Erythroblast (primary cell): ENCODE data around the gene SLC7A11.
A peak's percentile ranks its signal among the peaks of the same experiment; 100 is the strongest.
"Not testable (repeated sequence)": the region's sequence is repeated elsewhere in the genome, so short reads cannot be mapped to it uniquely, and the experiment has no call there.

Experiments
- DNase-seq, 2 experiments: peaks; one replicate each; lab custom pipeline; 2025; lab: John Stamatoyannopoulos, UW
- GATA1 ChIP-seq: IDR thresholded peaks from 2 replicates; pipeline ENCODE4 v1.6.1; 2011; ENCODE audit warnings: low read depth, mild to moderate bottlenecking, control low read depth, low read length, moderate library complexity
- POLR2A ChIP-seq: IDR thresholded peaks from 2 replicates; pipeline ENCODE4 v1.6.1; 2011; ENCODE audit warnings: mild to moderate bottlenecking, low read length

SLC7A11 gene

GRCh38 chr4:138259271-138259670, 17.1 kb upstream of the SLC7A11 start:
- no peak for TF ChIP-seq POLR2A
- no peak for TF ChIP-seq GATA1
- no peak for DNase-seq

DNA sequence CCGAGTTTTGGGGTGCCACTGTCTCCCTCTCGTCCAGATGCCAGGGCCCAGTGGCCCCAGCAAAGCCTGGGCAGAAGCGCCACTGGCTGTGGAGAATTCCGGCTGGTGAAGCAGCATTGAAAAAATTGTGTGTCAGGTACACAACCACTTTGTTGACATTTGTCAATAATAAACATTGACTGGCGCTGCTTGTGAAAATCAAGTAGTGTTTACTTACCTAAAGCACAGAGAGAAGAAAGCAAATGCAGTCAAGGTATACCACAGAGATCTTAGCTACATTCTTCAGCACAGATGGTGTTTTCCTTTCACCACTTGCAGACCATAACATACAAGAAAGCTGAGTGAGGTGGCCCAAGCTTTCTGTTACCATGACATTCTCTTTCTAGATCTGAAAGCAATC, 14.5 kb upstream of the SLC7A11 start:
- no peak for TF ChIP-seq GATA1
- no peak for TF ChIP-seq POLR2A
- no peak for DNase-seq

DNA sequence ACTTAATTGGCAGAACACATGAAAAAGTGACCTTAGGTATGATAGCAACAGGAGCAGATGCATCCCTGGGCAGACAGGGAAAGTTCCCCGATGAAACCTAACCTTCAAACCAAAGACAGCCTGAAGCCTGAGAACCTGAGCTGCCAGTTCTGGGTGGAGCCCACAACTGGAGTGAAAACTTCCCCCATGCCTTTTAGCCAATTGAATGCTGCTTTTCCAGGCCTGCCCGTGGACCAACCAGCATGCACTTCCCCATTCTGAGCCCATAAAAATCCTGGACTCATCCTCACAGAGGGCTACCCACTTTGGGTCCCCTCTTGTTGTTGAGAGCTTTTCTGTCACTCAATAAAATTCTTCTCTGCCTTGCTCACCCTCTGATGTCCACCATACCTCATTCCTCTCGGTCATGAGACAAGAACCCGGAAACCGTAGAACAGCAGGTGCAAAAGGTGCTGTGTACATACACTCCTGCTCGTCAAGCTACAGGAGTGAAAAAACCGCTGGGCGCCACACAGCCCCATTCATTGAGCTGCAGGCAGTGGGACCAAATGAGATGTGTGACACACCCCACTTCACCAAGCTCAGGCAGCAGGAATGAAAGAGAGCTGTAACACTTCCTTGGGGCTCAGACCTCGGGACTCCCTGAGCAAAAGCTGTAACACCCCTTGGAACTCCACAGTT, 13.9 kb upstream of the SLC7A11 start:
- TF ChIP-seq GATA1, result no peak
- TF ChIP-seq POLR2A, result no peak
- no peak for DNase-seq

DNA sequence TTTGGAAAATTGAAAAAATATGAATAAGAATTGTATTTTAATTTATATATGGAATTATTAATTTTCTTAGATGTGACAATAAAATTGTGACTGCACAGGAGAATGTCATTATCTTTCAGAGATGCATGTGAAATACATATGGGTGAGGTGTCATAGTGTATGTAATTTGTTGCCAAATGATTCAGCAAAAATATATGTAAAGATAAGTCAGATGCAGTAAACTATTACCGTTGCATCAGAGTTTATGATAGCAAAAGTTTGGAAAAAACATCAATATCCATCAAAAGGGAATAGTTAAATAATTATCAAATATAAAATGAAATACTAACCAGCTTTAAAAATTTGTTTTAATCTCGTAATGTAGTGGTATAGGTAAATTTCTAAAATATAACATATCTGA, 10.4 kb upstream of the SLC7A11 start:
- peak; percentile 66 to 70 for DNase-seq

GRCh38 chr4:138251938-138252337, 9.8 kb upstream of the SLC7A11 start:
- TF ChIP-seq POLR2A, result no peak

More for the DNA sequence above, 10.4 kb upstream of the SLC7A11 start:
- no peak for TF ChIP-seq POLR2A
- no peak for TF ChIP-seq GATA1

GRCh38 chr4:138249132-138249531, 7.0 kb upstream of the SLC7A11 start:
- DNase-seq, result no peak

More at GRCh38 chr4:138251938-138252337, 9.8 kb upstream of the SLC7A11 start:
- no peak for DNase-seq

DNA sequence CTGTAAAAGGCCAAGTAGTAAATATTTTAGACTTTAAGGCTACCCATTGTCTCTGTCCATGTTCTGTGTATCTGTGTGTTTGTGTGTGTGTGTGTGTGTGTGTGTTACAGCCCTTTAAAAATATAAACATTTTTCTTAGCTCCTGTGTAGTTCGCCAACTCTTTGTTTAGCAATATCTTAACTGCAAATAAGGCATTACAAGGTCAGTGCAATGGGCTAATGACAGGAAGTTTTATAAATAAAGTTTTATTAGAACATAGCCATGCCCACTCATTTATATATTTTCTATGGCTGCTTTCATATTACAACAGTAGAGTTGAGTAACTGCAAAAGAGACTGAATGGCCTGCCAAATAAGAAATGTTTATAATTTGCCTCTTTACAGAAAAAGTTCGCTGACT, 5.9 kb upstream of the SLC7A11 start:
- no peak for TF ChIP-seq POLR2A
- TF ChIP-seq GATA1, result no peak
- DNase-seq, result no peak

More at GRCh38 chr4:138249132-138249531, 7.0 kb upstream of the SLC7A11 start:
- TF ChIP-seq GATA1 (no peak), POLR2A (no peak)

DNA sequence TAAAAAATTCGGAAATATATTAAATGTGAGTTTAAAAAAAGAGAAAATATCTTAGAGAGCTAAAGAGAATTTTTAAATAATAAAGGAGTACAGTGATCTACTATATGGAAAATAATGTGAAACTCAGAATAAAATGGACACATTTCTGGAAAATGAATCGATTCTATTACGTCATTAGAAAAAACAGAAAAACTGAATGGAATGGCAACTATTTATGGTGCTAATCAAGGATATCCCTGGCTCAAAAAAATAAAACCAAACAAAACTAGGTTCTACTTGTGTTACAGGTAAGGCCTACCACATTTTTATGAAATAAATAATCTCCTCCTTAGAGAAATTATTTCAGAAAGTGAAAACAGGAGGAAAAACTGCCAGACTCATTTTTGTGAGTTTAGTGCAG, 5.5 kb upstream of the SLC7A11 start:
- TF ChIP-seq POLR2A, result no peak
- no peak for TF ChIP-seq GATA1

GRCh38 chr4:138243369-138243768, 1.2 kb upstream of the SLC7A11 start:
- peak in 1 of 2 experiments; percentile 41 for DNase-seq
- TF ChIP-seq POLR2A, result no peak
- TF ChIP-seq GATA1, result no peak

More for the DNA sequence above, 5.5 kb upstream of the SLC7A11 start:
- no peak for DNase-seq

DNA sequence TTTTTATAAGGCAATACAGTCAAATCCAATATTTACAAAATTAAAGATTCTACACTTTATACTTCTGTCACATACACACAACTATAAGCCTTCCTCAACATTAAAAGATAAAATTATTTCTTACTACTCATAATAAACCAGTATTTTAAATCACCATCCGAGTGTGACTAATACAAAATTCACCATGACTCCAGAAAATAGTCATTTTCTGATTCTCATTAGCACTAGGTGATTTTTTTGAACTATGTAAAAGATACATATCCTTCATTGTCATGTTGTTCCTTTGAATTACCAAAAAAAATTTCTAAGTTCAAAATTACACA, 646 bp upstream of the SLC7A11 start:
- no peak for TF ChIP-seq POLR2A
- no peak for TF ChIP-seq GATA1
- DNase-seq, result peak; percentile 22 to 73

- no peak for TF ChIP-seq GATA1
- TF ChIP-seq POLR2A, result no peak
- peak; percentile 75 to 84 for DNase-seq
Observed at GRCh38 chr4:138241281-138242075, 671 bp downstream of the SLC7A11 start.

DNA sequence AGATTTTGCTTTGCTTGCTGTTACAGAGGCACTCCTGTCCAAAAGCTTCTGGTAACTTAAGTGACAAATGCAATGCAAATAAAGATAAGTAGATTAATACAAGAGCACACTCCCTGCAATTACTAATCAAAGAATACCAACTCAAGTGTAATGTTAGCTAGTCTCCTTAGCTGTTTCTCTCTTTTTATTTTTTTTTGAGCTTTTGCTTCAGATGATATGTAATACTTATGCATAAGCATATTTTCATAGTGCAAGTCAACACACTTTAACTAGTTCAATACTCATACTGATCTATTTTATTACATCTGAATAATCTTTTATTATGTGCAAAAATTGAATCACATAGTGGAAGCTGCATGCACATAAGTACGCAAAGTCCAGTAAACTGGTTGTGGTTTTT, 2.7 kb downstream of the SLC7A11 start:
- DNase-seq, result peak in 1 of 2 experiments; percentile 52
- TF ChIP-seq GATA1, result no peak
- no peak for TF ChIP-seq POLR2A

GRCh38 chr4:138238521-138239292, 3.4 kb downstream of the SLC7A11 start:
- no peak for TF ChIP-seq GATA1
- no peak for TF ChIP-seq POLR2A
- DNase-seq, result peak in 1 of 2 experiments; percentile 43

DNA sequence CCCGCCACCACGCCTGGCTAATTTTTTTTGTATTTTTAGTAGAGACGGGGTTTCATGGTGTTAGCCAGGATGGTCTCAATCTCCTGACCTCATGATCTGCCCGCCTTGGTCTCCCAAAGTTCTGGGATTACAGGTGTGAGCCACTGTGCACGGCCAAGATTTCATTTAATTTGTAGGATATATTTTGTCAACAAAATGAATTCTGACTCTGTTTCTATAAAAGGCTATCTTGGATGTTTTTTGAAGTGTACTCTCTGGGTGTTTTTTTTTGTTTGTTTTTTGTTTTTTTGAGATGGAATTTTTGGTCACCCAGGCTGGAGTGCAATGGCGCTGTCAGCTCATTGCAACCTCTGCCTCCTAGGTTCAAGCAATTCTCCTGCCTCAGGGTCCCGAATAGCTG, 5.0 kb downstream of the SLC7A11 start:
- DNase-seq, result not testable (repeated sequence)

- TF ChIP-seq GATA1 (no peak), POLR2A (no peak)
- DNase-seq, result no peak
Observed at GRCh38 chr4:138236037-138236436, 6.1 kb downstream of the SLC7A11 start.
